Activated CD8-positive, alpha-beta T cell treated with anti-CD3 and anti-CD28 coated beads, Interleukin-2, amount 10 ng/mL, durations not matched to agents 7 days and 5 days (primary cell): ENCODE data around the gene OR2A2. TPM values are rescaled to one million over a fixed set of nuclear protein-coding genes. Genes with fewer than 3 reads are reported as not detected.

ENCODE experiments used
- ATAC-seq: fragments of 150-1000 bp; cut with Tn5 transposase; one replicate; pipeline ENCODE4 v1.10.0; 2021; ENCODE audit warnings: moderate library complexity
- CTCF ChIA-PET: fragments of 350-600 bp; sonication (Branson Sonifier 250); formaldehyde crosslinking; loops from one replicate; lab custom pipeline; 2021; ENCODE audit warnings: antibody characterized with exemption; lab: Charles Lee
- POLR2A ChIA-PET: fragments of 350-600 bp; sonication (Branson Sonifier 250); formaldehyde crosslinking; loops from one replicate; lab custom pipeline; 2021; ENCODE audit warnings: antibody characterized with exemption; lab: Charles Lee
- DNase-seq: peaks from one replicate; pipeline ENCODE4 v3.0.0-alpha.2; 2020
- H3K27ac Mint-ChIP-seq: one replicate; pipeline ENCODE4 v1.8.0; 2021; ENCODE audit warnings: mild to moderate bottlenecking, mixed read lengths
- H3K27me3 Mint-ChIP-seq: one replicate; pipeline ENCODE4 v1.8.0; 2021; ENCODE audit warnings: low read depth, mixed read lengths
- H3K36me3 Mint-ChIP-seq: one replicate; pipeline ENCODE4 v1.8.0; 2021; ENCODE audit warnings: low read depth, mixed read lengths
- H3K4me1 Mint-ChIP-seq: one replicate; pipeline ENCODE4 v1.8.0; 2021; ENCODE audit warnings: low read depth, mixed read lengths
- H3K4me3 Mint-ChIP-seq: one replicate; pipeline ENCODE4 v1.8.0; 2021; ENCODE audit warnings: mild to moderate bottlenecking, mixed read lengths
- H3K9me3 Mint-ChIP-seq: one replicate; pipeline ENCODE4 v1.8.0; 2022; ENCODE audit warnings: mixed read lengths; ENCODE audit not compliant: insufficient read depth
- total RNA-seq, 2 experiments: library from RNA; stranded (reverse); gene quantifications; one replicate each; pipeline ENCODE4 v1.2.3, GENCODE V29; 2021

OR2A2 gene
- total RNA-seq, 2 experiments from 2014 or later = not detected

- CTCF ChIA-PET = no interaction called here
- H3K27ac Mint-ChIP-seq = no peak overlapping the region
- no peaks in the 10 kb centered on the region for H3K36me3 Mint-ChIP-seq
- no peak overlapping the region for H3K4me3 Mint-ChIP-seq
- no peaks in the 10 kb centered on the region for H3K27me3 Mint-ChIP-seq
- no peaks in the 10 kb centered on the region for H3K4me1 Mint-ChIP-seq
- POLR2A ChIA-PET = no interaction called here
- H3K9me3 Mint-ChIP-seq = no peaks in the 10 kb centered on the region
- no peak for ATAC-seq
- DNase-seq = no peak
Observed at GRCh38 chr7:144142187-144142586, 32.8 kb downstream of the OR2A2 start.

DNA sequence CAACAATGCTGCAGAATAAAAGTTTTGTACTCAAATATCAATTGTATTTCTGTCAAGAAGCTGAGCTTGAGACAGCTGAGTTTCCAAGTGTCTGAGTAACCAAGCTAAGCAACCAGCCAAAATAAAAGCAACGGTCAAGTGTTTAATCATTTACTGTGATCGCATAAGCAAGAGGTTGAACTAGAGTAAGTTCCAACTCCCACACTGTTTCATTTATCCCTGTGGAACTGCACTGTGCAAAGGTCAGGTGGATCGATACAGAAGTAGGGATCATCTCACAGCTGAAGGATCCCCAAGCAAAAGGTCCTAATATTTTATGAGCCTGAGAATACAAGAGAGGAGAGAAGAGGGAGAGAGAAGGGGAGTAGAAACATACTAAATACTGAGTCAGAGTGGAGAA lies 35.0 kb downstream of the OR2A2 start:
- Mint-ChIP-seq H3K27ac (no peak overlapping the region), H3K9me3 (peaks cover 15% of the 10 kb centered on the region), H3K4me3 (no peak overlapping the region), H3K36me3 (no peaks in the 10 kb centered on the region), H3K27me3 (no peaks in the 10 kb centered on the region), H3K4me1 (no peaks in the 10 kb centered on the region)
- DNase-seq (no peak), ATAC-seq (no peak)
- ChIA-PET POLR2A (no interaction called here), CTCF (interaction anchor here (1.5 kb wide), 1 partner anchor 17 kb away, joined by 7 read pairs; no protein-coding TSS in a partner anchor)

DNA sequence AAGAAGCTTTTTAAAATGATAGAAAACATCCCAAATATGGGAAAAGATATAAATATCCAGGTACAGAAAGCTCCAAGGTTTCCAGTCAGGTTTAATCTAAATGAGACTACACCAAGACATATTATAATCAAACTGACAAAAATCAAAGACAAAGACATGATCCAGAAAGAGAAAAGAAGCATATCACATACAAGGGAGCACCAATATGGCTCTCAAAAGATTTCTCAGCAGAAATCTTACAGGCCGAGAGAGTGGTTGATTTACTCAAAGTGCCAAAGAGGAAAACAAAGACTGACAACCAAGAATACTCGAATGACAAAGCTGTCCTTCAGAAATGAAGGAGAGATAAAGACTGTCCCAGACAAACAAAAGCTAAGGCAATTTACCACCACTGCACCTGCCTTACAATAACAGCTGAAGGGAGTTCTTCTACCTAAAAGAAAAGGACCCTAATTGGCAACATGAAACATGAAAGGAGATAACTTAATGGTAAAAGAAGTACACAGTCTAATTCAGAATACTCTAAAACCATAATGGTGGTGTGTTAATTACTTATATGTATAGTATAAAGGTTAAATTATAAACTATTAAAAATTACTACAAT lies 38.9 kb downstream of the OR2A2 start:
- CTCF ChIA-PET = no interaction called here
- no peak for ATAC-seq
- no peak for DNase-seq
- POLR2A ChIA-PET = no interaction called here
- H3K4me3 Mint-ChIP-seq = no peak overlapping the region
- H3K27ac Mint-ChIP-seq = no peak overlapping the region
- no peaks in the 10 kb centered on the region for H3K4me1 Mint-ChIP-seq
- H3K27me3 Mint-ChIP-seq = peaks cover 2% of the 10 kb centered on the region
- H3K9me3 Mint-ChIP-seq = peaks cover 20% of the 10 kb centered on the region
- H3K36me3 Mint-ChIP-seq = no peaks in the 10 kb centered on the region

DNA sequence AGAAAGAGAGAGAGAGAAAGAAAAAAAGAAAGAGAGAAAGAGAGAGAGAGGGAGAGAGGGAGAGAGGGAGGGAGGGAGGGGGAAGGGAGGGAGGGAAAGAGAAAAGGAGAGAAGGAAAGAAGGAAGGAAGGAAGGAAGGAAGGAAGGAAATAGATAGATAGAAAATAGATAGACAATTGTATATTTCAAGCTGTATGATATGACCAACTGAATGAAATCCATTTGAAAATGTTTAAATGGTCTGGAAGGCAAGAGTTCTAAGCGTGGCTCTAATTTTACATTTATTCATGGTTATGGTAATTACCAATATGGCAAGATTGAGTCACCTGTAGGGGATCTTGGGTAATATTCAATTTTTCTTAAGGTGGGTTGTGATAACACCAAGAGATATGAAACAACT lies 49.5 kb downstream of the OR2A2 start:
- POLR2A ChIA-PET = no interaction called here
- H3K4me3 Mint-ChIP-seq = no peak overlapping the region
- peaks cover 5% of the 10 kb centered on the region for H3K27me3 Mint-ChIP-seq
- no peaks in the 10 kb centered on the region for H3K4me1 Mint-ChIP-seq
- no peak overlapping the region for H3K27ac Mint-ChIP-seq
- DNase-seq (no peak), ATAC-seq (no peak)
- CTCF ChIA-PET = no interaction called here
- no peaks in the 10 kb centered on the region for H3K9me3 Mint-ChIP-seq
- no peaks in the 10 kb centered on the region for H3K36me3 Mint-ChIP-seq

Other genes with a start within 250 kb of the OR2A2 start
- gene TCAF1, start 207.4 kb upstream of the OR2A2 start, total RNA-seq = 10 to 100 TPM; 12.6 to 14.1 TPM
- not detected for gene OR2F2, start 174.3 kb upstream of the OR2A2 start, total RNA-seq
- not detected for gene OR2F1, start 154.7 kb upstream of the OR2A2 start, total RNA-seq
- gene OR6B1, start 109.3 kb upstream of the OR2A2 start, total RNA-seq = not detected
- not detected for gene OR2A5, start 60.6 kb upstream of the OR2A2 start, total RNA-seq
- not detected for gene OR2A25, start 39.8 kb upstream of the OR2A2 start, total RNA-seq
- gene OR2A12, start 23.3 kb upstream of the OR2A2 start, total RNA-seq = not detected
- gene OR2A14, start 13.6 kb downstream of the OR2A2 start, total RNA-seq = not detected
- under 1 TPM in 1 of 2 experiments, not detected in 1; 0.47 TPM for gene CTAGE4, start 73.9 kb downstream of the OR2A2 start, total RNA-seq
- gene ARHGEF35, start 86.2 kb downstream of the OR2A2 start, total RNA-seq = 1 to 10 TPM; 2.4 to 2.6 TPM
- not detected for gene OR2A42, start 130.0 kb downstream of the OR2A2 start, total RNA-seq
- 1 to 10 TPM; 1.5 to 1.6 TPM for gene OR2A7, start 155.2 kb downstream of the OR2A2 start, total RNA-seq
- 1 to 10 TPM; 2.2 TPM for gene CTAGE8, start 159.7 kb downstream of the OR2A2 start, total RNA-seq
- gene OR2A1, start 202.8 kb downstream of the OR2A2 start, total RNA-seq = not detected
- 1 to 10 TPM; 8.2 to 10.0 TPM for gene ARHGEF5, start 245.8 kb downstream of the OR2A2 start, total RNA-seq